ENCODE results near the gene PPIG.

DNA sequence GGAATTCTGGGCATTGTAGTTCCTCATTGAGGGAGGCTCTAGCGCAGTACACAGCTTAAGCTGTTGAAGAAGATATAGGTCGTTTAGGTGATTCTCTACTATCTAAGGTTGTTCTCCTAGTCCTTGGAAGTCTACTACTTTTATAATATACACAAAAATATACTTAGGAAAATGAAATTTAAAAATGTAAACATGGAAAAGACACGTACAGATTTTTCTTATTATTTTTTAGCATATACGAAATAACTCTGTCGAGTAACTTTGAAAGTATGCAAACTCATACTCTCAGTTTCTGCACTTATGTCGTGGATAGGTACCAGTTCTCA, 10.2 kb upstream of the PPIG start:
- TF ChIP-seq, protein P1, sequence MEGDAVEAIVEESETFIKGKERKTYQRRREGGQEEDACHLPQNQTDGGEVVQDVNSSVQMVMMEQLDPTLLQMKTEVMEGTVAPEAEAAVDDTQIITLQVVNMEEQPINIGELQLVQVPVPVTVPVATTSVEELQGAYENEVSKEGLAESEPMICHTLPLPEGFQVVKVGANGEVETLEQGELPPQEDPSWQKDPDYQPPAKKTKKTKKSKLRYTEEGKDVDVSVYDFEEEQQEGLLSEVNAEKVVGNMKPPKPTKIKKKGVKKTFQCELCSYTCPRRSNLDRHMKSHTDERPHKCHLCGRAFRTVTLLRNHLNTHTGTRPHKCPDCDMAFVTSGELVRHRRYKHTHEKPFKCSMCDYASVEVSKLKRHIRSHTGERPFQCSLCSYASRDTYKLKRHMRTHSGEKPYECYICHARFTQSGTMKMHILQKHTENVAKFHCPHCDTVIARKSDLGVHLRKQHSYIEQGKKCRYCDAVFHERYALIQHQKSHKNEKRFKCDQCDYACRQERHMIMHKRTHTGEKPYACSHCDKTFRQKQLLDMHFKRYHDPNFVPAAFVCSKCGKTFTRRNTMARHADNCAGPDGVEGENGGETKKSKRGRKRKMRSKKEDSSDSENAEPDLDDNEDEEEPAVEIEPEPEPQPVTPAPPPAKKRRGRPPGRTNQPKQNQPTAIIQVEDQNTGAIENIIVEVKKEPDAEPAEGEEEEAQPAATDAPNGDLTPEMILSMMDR (conservative IDR thresholded peaks at IDR 0.05 in 1 of 2, IDR thresholded peaks at IDR 0.05 in 1 of 2; ENCODE audit: extremely low read depth in 1 of 2, insufficient read depth in 1 of 2, low read depth in 1 of 2, low read length in 2 of 2), result no peak
- TF ChIP-seq EZH2 (IDR thresholded peaks at IDR 0.05; ENCODE audit: borderline replicate concordance, low read length), result no peak

Measured in mammary epithelial cell (primary cell).